Activated CD8-positive, alpha-beta memory T cell treated with anti-CD3 and anti-CD28 coated beads, Interleukin-2, amount 50 U/mL, for 24 hours (primary cell): Measurements from ENCODE around the gene ZNF791.
"Not testable (repeated sequence)": the region's sequence is repeated elsewhere in the genome, so short reads cannot be mapped to it uniquely, and the experiment has no call there.

ENCODE experiments used
- DNase-seq: peaks from one replicate; pipeline ENCODE4 v3.0.0-alpha.2; 2020; ENCODE audit errors: extremely low read depth

The ZNF791 gene

DNA sequence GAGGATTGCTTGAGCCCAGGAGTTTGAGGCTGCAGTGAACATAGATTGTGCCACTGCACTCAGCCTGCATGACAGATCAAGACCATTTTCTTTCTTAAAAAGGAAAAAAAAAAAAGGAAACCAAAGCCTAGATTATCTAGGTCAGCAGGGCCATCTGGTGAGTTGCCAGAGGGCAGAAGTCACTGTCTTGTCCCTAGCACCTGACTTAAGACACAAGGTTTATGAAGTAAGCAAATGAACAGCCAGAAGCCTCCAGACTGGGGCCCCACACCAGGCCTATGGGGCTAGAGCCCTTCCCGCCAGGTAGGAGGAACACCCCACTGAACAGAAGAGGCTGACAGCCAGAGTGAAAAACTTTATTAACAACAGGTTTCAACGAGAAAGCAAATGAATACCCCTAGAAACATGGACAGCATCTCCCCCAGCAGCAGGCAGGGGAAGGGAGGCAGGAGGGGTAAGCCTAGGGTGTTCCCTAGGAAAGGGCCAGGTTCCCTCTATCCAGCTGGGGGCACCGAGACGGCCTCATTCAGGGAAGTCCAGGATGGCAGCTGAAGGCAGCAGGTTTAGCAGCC, 57.1 kb downstream of the ZNF791 start:
- no peak for DNase-seq

DNA sequence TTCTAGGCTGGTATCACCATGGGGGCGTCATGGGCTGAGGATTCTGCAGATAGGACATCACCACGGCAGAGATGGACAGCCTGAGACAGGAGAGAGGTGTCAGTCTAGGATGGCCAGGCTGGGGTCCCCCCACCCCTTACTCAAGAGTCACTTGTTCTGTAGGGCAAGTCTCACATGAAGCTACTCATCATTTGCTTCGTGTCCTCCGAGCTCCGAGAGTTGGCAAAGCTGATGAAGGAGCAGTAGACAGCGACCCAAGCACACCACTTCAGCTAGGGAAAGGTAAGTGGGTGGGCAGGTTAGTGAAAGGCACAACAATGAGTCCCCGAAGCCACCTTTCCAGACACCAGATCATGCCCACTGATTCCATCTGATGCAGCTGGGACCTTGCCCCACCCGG, 57.6 kb downstream of the ZNF791 start:
- no peak for DNase-seq

GRCh38 chr19:12668932-12669269, 58.2 kb downstream of the ZNF791 start:
- peak; percentile 39 for DNase-seq

DNA sequence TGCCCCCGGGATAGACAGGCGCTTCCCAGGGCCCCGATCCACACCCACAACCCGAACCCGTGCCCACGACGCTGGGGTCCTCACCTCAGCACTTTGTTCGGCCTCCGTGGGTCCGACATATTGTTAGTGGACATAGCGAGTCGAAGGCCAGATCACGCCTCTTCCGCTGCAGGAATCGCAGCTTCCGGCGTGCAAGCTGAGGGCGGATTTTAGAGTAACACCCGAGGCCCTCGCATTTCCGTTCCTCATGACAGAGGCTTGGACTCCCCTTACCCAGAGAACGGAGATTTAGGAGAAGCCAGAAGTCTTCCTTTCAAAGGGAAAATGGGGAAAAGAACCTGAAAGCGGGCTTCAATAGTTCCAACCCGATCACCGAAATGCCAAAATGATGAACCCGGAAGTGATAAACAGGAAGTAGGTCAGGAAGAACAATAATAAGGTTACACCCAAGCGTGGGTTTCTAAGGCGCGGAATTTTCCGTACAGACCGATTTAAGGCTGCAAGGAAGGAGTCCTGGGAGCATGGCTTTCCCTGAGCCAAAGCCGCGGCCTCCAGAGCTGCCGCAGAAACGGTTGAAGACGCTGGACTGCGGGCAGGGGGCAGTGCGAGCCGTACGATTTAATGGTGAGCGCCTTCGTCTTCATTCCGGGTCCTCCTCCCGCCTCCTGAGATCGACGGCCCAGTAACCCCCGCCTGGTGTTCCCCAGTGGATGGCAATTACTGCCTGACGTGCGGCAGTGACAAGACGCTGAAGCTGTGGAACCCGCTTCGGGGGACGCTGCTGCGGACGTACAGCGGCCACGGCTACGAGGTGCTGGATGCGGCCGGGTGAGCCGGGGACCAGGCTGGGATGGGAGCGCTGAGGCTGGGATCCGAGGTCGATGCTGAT, 58.8 kb downstream of the ZNF791 start:
- DNase-seq = peak; percentile 63

GRCh38 chr19:12670159-12670928, 59.6 kb downstream of the ZNF791 start:
- DNase-seq = no peak

DNA sequence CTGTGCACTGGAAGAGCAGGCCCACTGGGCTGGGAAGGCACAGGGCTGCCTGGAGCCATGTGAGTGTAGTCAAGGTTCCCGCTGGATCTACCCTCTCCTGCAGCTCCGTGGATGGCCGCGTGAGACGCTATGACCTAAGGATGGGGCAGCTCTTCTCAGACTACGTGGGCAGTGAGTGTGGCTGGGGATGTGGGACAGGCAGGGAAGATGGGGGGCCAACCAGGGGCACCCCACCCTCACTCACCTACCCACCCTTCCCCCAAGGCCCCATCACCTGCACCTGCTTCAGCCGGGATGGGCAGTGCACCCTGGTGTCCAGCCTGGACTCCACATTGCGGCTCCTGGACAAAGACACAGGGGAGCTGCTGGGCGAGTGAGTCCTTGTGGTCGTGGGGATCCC, 62.0 kb downstream of the ZNF791 start:
- no peak for DNase-seq

- no peak for DNase-seq
Observed at GRCh38 chr19:12675399-12675798, 64.7 kb downstream of the ZNF791 start.

DNA sequence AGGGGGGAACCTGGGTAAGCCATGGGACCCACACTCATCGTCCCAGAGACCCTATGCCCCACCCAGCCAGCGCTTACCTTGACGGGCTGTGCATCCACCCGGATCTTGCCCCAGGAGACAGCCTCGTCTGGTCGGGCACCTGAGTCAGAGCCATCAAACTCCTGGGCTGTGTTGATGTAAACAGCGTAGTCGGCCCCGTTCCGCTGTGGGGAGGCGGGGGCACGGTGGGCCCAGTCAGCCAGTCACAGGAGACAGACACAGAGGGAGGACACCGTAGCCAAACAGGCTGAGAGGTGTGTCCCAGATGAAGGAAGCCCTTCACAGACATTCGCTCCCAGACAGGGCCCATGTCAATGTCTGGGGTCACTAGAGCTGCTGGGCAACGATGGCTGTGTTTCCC, 65.2 kb downstream of the ZNF791 start:
- no peak for DNase-seq

GRCh38 chr19:12676384-12676792, 65.7 kb downstream of the ZNF791 start:
- DNase-seq = peak; percentile 81

DNA sequence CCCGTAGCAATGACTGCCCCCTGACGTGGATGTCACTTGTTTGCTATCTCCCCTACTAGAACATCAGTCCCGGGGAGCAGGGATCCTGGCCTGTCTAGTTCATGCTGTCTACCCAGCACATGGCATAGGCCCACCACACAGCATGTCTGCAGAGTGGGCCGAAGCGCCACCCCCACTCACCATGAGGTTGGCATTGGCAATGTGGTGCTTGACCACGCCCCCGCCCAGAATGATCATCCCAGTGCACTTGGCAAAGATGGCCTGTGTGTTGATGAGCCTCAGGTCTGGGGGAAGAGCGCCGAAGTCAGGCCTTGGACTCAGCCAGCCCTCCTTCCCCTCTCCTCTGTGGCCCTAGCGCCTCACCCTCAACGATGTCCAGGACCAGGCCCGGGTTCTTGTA, 66.2 kb downstream of the ZNF791 start:
- DNase-seq = no peak

- DNase-seq = not testable (repeated sequence)
Observed at GRCh38 chr19:12678039-12678438, 67.3 kb downstream of the ZNF791 start.

DNA sequence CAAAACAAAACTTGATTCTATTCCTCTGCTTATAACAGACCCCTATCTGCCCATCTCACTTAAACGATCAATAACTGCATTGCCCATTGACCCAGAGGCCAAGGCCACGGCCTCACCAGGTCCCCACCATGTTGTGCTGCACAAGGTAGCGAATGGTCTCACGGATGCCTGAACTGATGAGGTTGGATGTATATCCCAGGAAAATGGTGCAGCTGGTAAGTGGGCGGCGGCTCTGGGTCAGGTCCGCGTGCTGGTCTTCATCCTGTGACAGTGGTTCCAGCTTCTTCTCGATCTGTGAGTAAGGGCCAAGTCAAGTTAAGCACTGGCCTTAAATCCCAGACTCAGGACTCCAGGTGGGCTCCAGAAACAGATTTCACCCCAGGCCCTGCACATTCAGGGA, 69.3 kb downstream of the ZNF791 start:
- no peak for DNase-seq

DNA sequence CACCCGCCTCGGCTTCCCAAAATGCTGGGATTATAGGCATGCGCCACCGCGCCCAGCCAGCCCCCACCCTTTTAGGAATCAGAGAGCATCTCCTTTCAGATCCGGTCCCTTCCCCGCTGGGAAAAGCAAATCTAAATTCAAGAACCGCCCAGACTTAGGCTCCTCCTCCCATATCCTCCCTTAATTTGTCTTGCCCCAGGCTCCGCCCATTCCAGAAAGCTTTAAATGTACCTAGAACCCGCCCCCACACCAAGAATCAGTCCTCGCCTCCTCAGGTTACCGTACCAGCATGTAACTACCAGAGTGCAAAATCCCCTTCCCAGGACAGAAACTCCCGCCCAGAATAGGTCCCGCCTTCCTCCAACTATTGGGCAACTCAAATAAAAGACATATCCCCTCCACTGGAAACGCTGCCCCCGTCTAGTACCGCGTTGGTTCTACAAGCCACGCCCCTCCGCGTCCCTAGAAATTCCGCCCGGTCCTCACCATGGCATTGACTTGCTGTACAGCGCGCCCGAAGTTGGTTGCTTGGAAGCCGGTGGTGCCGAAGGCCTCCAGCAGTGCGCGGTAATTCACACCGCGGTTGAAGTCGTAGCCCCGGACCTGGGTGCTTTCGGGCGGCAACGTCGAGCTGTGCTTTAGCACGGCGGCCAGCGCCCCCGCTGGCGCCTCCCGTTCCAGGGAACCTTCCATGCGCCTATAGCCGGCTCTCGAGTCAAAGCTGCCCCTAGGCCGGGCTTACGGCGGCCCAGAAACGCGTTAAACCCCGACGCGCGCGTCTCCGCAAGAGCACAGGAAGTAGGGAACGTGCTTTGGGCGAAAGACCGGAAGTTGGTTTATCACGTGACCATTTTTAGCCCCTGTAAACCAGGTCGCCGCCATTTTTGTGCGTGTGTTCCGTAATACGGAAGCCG, 70.6 kb downstream of the ZNF791 start, which contains the start of gene DHPS:
DHPS (minus strand) TSS at position 807 of the 914 bp plus-strand sequence; CDS start at position 693, 114 bp downstream.
- peak; percentile 78 for DNase-seq
